Endothelial cell of umbilical vein (primary cell): ENCODE results near the gene CYB5R4. TPM values are rescaled to one million over a fixed set of nuclear protein-coding genes. Genes with fewer than 3 reads are reported as not detected.

ENCODE experiments used
- BruUV-seq: library from RNA; stranded (reverse); fragments of 400-500 nt; replicated peaks from 2 replicates; lab custom pipeline; 2021; lab: Mats Ljungman, UMichigan
- CTCF ChIA-PET: fragments of 300-600, 350-600 bp; sonication (Branson Sonifier 250); formaldehyde crosslinking; loops from one replicate; lab custom pipeline; 2021; ENCODE audit warnings: antibody characterized with exemption, inconsistent platforms; lab: Charles Lee
- POLR2A ChIA-PET: fragments of 300-600, 350-600 bp; sonication (Branson Sonifier 250); formaldehyde crosslinking; loops from one replicate; lab custom pipeline; 2021; ENCODE audit warnings: antibody characterized with exemption, inconsistent platforms; lab: Charles Lee
- DNase-seq: peaks from one replicate; pipeline ENCODE4 v3.0.0-alpha.2; 2011; ENCODE audit warnings: low read depth, low spot score
- FAIRE-seq: peaks from 2 replicates; lab custom pipeline; 2011; peaks lifted over from hg19 to GRCh38; lab: Jason Lieb, UNC
- H2AFZ ChIP-seq: 2 replicates; pipeline ENCODE4 v1.6.0; 2012; ENCODE audit warnings: low read depth, low read length, control low read depth, inconsistent platforms
- H3K27ac ChIP-seq: 2 replicates; pipeline ENCODE4 v1.5.1; 2011; ENCODE audit warnings: low read depth, mild to moderate bottlenecking, control low read depth, low read length, moderate library complexity; ENCODE audit not compliant: insufficient read depth
- H3K27me3 ChIP-seq, 2 experiments: 2 replicates each; pipeline versions ENCODE4 v1.6.0 to v1.6.1; 2011; ENCODE audit warnings: low read length in 2 of 2, mixed read lengths in 1 of 2; ENCODE audit not compliant: control insufficient read depth in 2 of 2, insufficient read depth in 2 of 2
- H3K36me3 ChIP-seq, 2 experiments: 2 replicates in 1 of 2; 3 replicates in 1 of 2; pipeline ENCODE4 v1.5.1; 2011; ENCODE audit warnings: low read length in 2 of 2, mild to moderate bottlenecking in 1 of 2, moderate library complexity in 1 of 2; ENCODE audit not compliant: control insufficient read depth in 2 of 2, insufficient read depth in 2 of 2; ENCODE audit errors: extremely low read depth in 1 of 2
- H3K4me1 ChIP-seq: 3 replicates; pipeline ENCODE4 v1.5.1; 2011; ENCODE audit warnings: mild to moderate bottlenecking, low read length; ENCODE audit not compliant: control insufficient read depth, insufficient read depth; ENCODE audit errors: extremely low read depth
- H3K4me2 ChIP-seq: 2 replicates; pipeline ENCODE4 v1.6.1; 2011; ENCODE audit warnings: low read length, control low read depth, mixed read lengths; ENCODE audit not compliant: insufficient read depth
- H3K4me3 ChIP-seq, 3 experiments: fragments of 200-600 bp in 1 of 3; sonication (generic), shearing (Covaris generic) in 1 of 3; replicated peaks in 1 of 3; 2 replicates each; pipeline ENCODE4 v1.5.1; 2011 to 2016; ENCODE audit warnings: control low read depth in 3 of 3, low read length in 3 of 3, mild to moderate bottlenecking in 2 of 3, inconsistent platforms in 1 of 3, low read depth in 1 of 3, moderate library complexity in 1 of 3; ENCODE audit not compliant: insufficient read depth in 1 of 3
- H3K79me2 ChIP-seq: 2 replicates; pipeline ENCODE4 v1.6.0; 2012; ENCODE audit warnings: low read length, inconsistent platforms; ENCODE audit not compliant: control insufficient read depth, insufficient read depth
- H3K9ac ChIP-seq: replicated peaks from 2 replicates; pipeline ENCODE3; 2011; ENCODE audit warnings: low read length, control low read depth; ENCODE audit not compliant: insufficient read depth; ENCODE audit errors: extremely low read depth
- H3K9me1 ChIP-seq: replicated peaks from 3 replicates; pipeline ENCODE4 v1.6.0; 2011; ENCODE audit warnings: mild to moderate bottlenecking, low read length; ENCODE audit not compliant: control insufficient read depth, insufficient read depth; ENCODE audit errors: extremely low read depth
- H3K9me3 ChIP-seq: replicated peaks from 2 replicates; pipeline ENCODE4 v1.5.1; 2012; ENCODE audit warnings: low read length, inconsistent platforms; ENCODE audit not compliant: control insufficient read depth, insufficient read depth
- H4K20me1 ChIP-seq: replicated peaks from 2 replicates; pipeline ENCODE3; 2011; ENCODE audit warnings: mild to moderate bottlenecking, low read length; ENCODE audit not compliant: control insufficient read depth, insufficient read depth; ENCODE audit errors: extremely low read depth
- CTCF ChIP-seq, 2 donors: IDR thresholded peaks; 1 replicate in 1 of 2; 2 replicates in 1 of 2; pipeline ENCODE4 v1.5.1; 2011; ENCODE audit warnings: low read length in 2 of 2, mild to moderate bottlenecking in 2 of 2, moderate library complexity in 2 of 2, control low read depth in 1 of 2, inconsistent platforms in 1 of 2, low read depth in 1 of 2; ENCODE audit not compliant: insufficient read depth in 1 of 2; ENCODE audit errors: extremely low read depth in 1 of 2
- EZH2 ChIP-seq: IDR thresholded peaks from 2 replicates; pipeline ENCODE4 v1.6.1; 2012; ENCODE audit warnings: borderline replicate concordance, low read depth, mild to moderate bottlenecking, moderate library complexity, low read length, inconsistent platforms; ENCODE audit not compliant: severe bottlenecking
- FOS ChIP-seq: IDR thresholded peaks from 2 replicates; pipeline ENCODE4 v1.6.1; 2011; ENCODE audit warnings: mild to moderate bottlenecking, low read length, moderate library complexity, borderline replicate concordance; ENCODE audit not compliant: insufficient read depth
- GATA2 ChIP-seq: IDR thresholded peaks from 2 replicates; pipeline ENCODE4 v1.7.0; 2011; ENCODE audit warnings: low read depth, mild to moderate bottlenecking, moderate library complexity, mixed read lengths, low read length; ENCODE audit not compliant: insufficient read length, insufficient read depth
- JUN ChIP-seq: IDR thresholded peaks from 2 replicates; pipeline ENCODE4 v1.6.1; 2011; ENCODE audit warnings: borderline replicate concordance, low read depth; ENCODE audit not compliant: insufficient read length, insufficient read depth
- MAX ChIP-seq: IDR thresholded peaks from 2 replicates; pipeline ENCODE4 v1.6.1; 2011; ENCODE audit not compliant: insufficient read depth, insufficient read length
- MYC ChIP-seq: IDR thresholded peaks from one replicate; pipeline ENCODE4 v1.6.1; 2011; ENCODE audit warnings: mild to moderate bottlenecking, low read depth, low read length
- POLR2A ChIP-seq: IDR thresholded peaks from 2 replicates; pipeline ENCODE4 v1.6.1; 2012; ENCODE audit warnings: low read depth, mild to moderate bottlenecking, control low read depth, low read length
- POLR2AphosphoS5 ChIP-seq: IDR thresholded peaks from 2 replicates; pipeline ENCODE4 v1.6.1; 2012; ENCODE audit warnings: low read depth, mild to moderate bottlenecking, control low read depth, low read length, moderate library complexity; ENCODE audit not compliant: insufficient read depth
- dilution Hi-C: fragments of 300-500 bp; cut with MboI; formaldehyde crosslinking; loops from one replicate; pipeline ENCODE4 v1.15.0; 2019; ENCODE audit warnings: low sequenced_read_pairs; ENCODE audit not compliant: extremely low pct_ligation_motif_present
- intact Hi-C: fragments of 100-400 bp; cut with micrococcal nuclease; formaldehyde crosslinking; loops from one replicate; pipeline ENCODE4 v1.10.0; 2022
- polyA plus RNA-seq, 4 experiments: library from polyadenylated mRNA; depleted of rRNA in 3 of 4; stranded (reverse) in 3 of 4; unstranded in 1 of 4; fragments of >200 nt; gene quantifications; 2 replicates each; pipeline versions ENCODE4 v1.2.1 to v1.2.3, GENCODE V29; 2011 to 2012; ENCODE audit warnings: missing spikeins in 1 of 4
- total RNA-seq: library from RNA; stranded (reverse); gene quantifications from 2 replicates; pipeline ENCODE4 v1.2.3, GENCODE V29; 2021

CYB5R4 gene
- total and polyA plus RNA-seq, 2 donors (not counting 3 experiments of a cell fraction or from before 2014, with no cell fraction given), result 3.1 to 13.4 TPM

GRCh38 chr6:83890520-83890919 is 31.0 kb downstream of the CYB5R4 start:
- DNase-seq (no peak), FAIRE-seq (no peak)
- Histone ChIP-seq H3K9me3 (no peaks in the 10 kb centered on the region), H3K9me1 (no peaks in the 10 kb centered on the region), H3K79me2 (no peaks in the 10 kb centered on the region), H3K27ac (no peak overlapping the region), H3K9ac (no peak overlapping the region), H3K27me3 (no peaks in the 10 kb centered on the region), H3K36me3 (no peaks in the 10 kb centered on the region), H3K4me3 (no peak overlapping the region), H3K4me2 (no peak overlapping the region), H3K4me1 (no peaks in the 10 kb centered on the region), H2AFZ (no peak overlapping the region), H4K20me1 (no peaks in the 10 kb centered on the region)
- BruUV-seq, result no TSS peak
- dilution Hi-C loops, result no loop called here
- TF ChIP-seq MAX (no peak), POLR2A (no peak), FOS (no peak), EZH2 (no peak), JUN (no peak), CTCF (IDR thresholded peaks at IDR 0.05; ENCODE audit: extremely low read depth in 1 of 2, insufficient read depth in 1 of 2, low read depth in 1 of 2, low read length in 2 of 2) (no peak), GATA2 (no peak), MYC (no peak), POLR2AphosphoS5 (no peak)
- ChIA-PET CTCF (no interaction called here), POLR2A (no interaction called here)
- intact Hi-C loops, result no loop called here
